NCI-H524 (cell line): ENCODE data around the gene CHRD.
A peak's percentile ranks its signal among the peaks of the same experiment; 100 is the strongest.
"Not testable (repeated sequence)": the region's sequence is repeated elsewhere in the genome, so short reads cannot be mapped to it uniquely, and the experiment has no call there.

Source experiments
- DNase-seq, 2 experiments: peaks; one replicate each; lab custom pipeline; 2025; lab: John Stamatoyannopoulos, UW

Gene CHRD

DNA sequence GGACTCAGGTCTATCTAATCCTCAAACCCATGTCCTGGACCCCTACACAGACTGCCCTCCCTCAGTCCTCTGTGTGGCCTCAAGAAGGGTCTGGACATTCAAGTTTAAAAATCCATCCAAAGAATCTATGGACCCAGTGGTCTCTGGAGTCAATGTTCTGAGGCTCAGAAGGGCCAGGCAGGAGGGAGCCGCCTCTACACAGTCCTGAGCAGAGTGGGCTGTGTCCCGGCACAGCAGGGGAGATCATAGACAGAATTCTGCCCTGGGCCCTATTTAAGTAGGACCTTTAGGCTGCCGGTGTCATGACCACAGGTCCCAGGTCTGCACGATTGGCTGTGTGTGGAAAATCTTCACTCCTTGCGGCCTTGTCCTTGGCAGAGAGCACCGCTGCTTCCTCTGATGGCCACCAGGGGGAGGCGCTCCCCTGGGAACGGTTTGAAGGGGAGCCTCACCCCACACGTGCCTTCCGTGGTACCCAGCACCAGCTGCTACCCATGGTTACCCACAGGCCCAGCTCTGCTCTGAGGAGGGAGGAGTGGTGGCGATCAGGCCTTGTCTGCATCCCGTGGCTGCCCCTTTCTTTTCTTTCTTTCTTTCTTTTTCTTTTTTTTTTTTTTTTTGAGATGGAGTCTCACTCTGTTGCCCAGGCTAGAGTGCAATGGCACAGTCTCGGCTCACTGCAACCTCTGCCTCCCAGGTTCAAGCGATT lies 37.9 kb downstream of the CHRD start:
- DNase-seq: peak; percentile 43 to 77

DNA sequence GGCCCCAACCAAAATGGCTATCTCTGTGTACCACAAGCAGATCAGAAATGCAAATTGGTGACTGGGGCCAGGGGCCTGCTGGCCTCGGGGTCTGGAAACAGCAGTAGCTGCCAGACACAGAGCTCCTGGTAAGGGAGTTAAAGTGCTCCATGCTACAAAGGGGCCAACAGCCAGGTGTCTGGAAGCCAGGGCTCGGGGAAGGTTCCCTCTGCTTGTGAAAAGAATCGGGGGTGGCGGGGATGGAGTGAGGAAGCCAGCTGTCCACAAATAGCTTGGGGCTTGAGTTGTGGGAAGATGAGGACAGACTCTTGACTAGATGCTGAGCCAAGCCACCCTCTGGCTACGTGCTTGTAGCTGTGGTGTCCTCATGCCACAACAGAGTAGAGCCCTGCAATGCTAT lies 39.3 kb downstream of the CHRD start:
- peak in 1 of 2 experiments; percentile 45 for DNase-seq

DNA sequence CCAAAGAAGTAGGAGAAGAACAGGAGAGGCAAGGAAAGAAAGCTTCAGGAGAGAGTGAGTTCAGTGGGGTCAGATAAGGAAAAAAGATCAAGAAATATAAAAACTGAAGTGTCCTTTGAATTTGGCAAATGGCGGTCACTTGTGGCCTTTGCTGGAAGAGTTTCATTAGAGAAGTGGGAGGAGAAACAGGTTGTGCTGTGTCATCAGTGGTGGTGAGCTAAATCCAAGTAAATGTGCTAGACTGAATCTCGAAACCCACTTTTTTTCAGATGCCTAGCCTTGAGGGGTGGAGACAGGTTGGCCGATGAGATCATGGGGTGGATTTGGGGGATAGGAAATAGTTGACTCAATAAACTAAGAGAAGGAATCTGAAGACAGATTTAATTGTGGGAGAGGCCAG lies 43.7 kb downstream of the CHRD start:
- no peak for DNase-seq

- DNase-seq: no peak
These were observed 46.9 kb downstream of the CHRD start for GRCh38 chr3:184426691-184427141.

GRCh38 chr3:184428561-184429175 lies 48.8 kb downstream of the CHRD start:
- DNase-seq: no peak

DNA sequence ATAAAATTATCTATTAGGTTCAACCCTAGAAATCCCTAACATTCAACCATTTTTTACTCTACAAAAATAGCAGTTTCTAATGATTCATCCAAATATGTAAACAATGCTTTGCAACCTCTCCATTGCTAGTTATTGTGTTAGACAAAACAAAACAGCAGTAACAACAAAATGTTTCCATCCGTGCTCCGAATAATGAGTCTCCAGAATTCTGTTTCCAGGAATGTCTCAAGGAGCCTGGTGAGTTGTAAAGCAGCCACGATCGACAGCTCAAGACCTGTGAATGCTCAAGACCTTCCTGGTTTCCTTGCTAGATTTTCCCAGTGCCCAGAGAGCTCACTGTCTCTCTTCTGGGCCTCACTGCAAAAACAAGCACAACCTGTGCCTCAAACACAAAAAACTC lies 49.9 kb downstream of the CHRD start:
- DNase-seq: no peak

DNA sequence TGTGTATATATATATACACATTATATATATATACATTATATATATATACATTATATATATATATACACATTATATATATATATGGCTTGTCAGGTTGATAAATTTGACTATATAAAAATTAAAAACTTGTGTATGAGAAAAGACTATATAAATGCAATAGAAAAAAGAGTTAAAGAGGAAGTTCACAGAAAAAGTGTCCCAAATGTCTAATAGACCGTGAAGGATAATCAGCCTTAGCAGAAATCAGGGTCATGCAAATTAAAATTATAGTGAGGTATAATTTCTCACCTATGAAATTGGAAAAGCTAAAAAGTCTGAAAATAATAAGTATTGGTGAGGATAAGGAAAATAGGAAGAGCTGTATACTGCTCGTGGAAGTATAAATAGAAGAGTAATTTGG lies 51.1 kb downstream of the CHRD start:
- DNase-seq: no peak

- DNase-seq: not testable (repeated sequence)
These were observed 53.3 kb downstream of the CHRD start for GRCh38 chr3:184433178-184433577.

DNA sequence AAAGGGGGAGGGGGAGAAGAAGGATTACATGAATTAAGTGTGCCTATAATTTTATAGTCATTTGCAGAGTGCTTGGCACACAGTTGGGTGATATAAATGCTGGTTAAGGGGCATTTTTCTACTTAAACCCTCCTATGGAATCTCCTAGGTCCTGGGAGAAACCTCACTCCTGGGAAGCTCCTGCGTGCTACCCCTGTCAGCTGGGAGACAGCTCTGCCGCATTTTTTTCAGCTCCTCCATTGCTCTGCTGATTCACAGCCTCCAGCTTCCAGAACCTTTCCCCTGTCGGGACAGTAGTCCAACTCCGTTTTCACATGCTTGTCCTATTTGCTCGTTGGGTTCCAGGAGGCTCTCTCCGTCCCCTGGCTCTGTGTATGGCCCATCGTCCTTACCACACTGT lies 59.2 kb downstream of the CHRD start:
- DNase-seq: no peak
